ENCODE data around the gene SBF2.
"Not testable (repeated sequence)": the region's sequence is repeated elsewhere in the genome, so short reads cannot be mapped to it uniquely, and the experiment has no call there.

The SBF2 gene

GRCh38 chr11:9757809-9758636 is 536.0 kb downstream of the SBF2 start:
- peak; percentile 89 for DNase-seq

GRCh38 chr11:9756878-9757277 is 537.1 kb downstream of the SBF2 start:
- no peak for DNase-seq

GRCh38 chr11:9756461-9756860 is 537.6 kb downstream of the SBF2 start:
- DNase-seq = no peak

GRCh38 chr11:9755561-9756185 is 538.3 kb downstream of the SBF2 start:
- DNase-seq = no peak

- no peak for DNase-seq
Measured at GRCh38 chr11:9754010-9754471, 540.0 kb downstream of the SBF2 start.

GRCh38 chr11:9753021-9753420 is 541.0 kb downstream of the SBF2 start:
- no peak for DNase-seq

- no peak for DNase-seq
Measured at GRCh38 chr11:9752091-9752490, 541.9 kb downstream of the SBF2 start.

GRCh38 chr11:9750551-9750950 is 543.5 kb downstream of the SBF2 start:
- DNase-seq = no peak

- DNase-seq = peak; percentile 60
Measured at GRCh38 chr11:9748361-9748970, 545.6 kb downstream of the SBF2 start.

- no peak for DNase-seq
Measured at GRCh38 chr11:9747828-9748227, 546.2 kb downstream of the SBF2 start.

GRCh38 chr11:9747229-9747628 is 546.8 kb downstream of the SBF2 start:
- DNase-seq = no peak

- no peak for DNase-seq
Measured at GRCh38 chr11:9745411-9746211, 548.4 kb downstream of the SBF2 start.

- not testable (repeated sequence) for DNase-seq
Measured at GRCh38 chr11:9743512-9743911, 550.5 kb downstream of the SBF2 start.

- DNase-seq = no peak
Measured at GRCh38 chr11:9741260-9741659, 552.8 kb downstream of the SBF2 start.

- DNase-seq = no peak
Measured at GRCh38 chr11:9740202-9740883, 553.7 kb downstream of the SBF2 start.

GRCh38 chr11:9739123-9739900 is 554.7 kb downstream of the SBF2 start:
- DNase-seq = no peak

- no peak for DNase-seq
Measured at GRCh38 chr11:9738707-9739106, 555.3 kb downstream of the SBF2 start.

- no peak for DNase-seq
Measured at GRCh38 chr11:9738116-9738515, 555.9 kb downstream of the SBF2 start.

GRCh38 chr11:9736365-9736764 is 557.7 kb downstream of the SBF2 start:
- DNase-seq = no peak

- no peak for DNase-seq
Measured at GRCh38 chr11:9735919-9736318, 558.1 kb downstream of the SBF2 start.

GRCh38 chr11:9735236-9735635 is 558.8 kb downstream of the SBF2 start:
- DNase-seq = no peak

GRCh38 chr11:9733212-9733611 is 560.8 kb downstream of the SBF2 start:
- no peak for DNase-seq

Data from left hindlimb (tissue), 1 donor.